ENCODE data around the gene SLCO4A1.

The SLCO4A1 gene

GRCh38 chr20:62642051-62642665, at the start of gene SLCO4A1:
Gene SLCO4A1, plus strand, starts transcription at chr20:62642503. Its CDS starts 13,952 bp downstream, at chr20:62656455.
- DNase-seq = peak; percentile 88 to 89

- no peak for DNase-seq
These were observed 49.7 kb upstream of the SLCO4A1 start for GRCh38 chr20:62592506-62593177.

- DNase-seq = no peak
These were observed 48.7 kb upstream of the SLCO4A1 start for GRCh38 chr20:62593616-62594015.

DNA sequence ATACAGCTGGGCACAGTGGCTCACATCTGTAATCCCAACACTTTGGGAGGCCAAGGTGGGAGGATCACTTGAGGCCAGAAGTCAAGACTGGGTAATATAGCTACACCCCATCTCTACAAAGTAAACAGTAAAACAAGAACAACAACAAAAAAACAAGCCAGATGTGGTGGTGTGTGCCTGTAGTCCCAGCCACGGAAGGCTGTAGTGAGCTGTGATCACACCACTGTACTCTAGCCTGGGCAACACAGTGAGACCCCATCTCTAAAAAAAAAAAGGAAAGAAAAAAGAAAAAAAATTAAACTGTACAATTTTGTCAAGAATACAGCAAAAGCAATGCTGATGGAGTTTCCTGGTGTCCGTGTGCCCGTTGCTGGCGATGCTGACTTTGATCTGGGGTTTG, 47.2 kb upstream of the SLCO4A1 start:
- DNase-seq = no peak

- DNase-seq = peak in 1 of 2 experiments; percentile 22
These were observed 46.8 kb upstream of the SLCO4A1 start for GRCh38 chr20:62595491-62595890.

DNA sequence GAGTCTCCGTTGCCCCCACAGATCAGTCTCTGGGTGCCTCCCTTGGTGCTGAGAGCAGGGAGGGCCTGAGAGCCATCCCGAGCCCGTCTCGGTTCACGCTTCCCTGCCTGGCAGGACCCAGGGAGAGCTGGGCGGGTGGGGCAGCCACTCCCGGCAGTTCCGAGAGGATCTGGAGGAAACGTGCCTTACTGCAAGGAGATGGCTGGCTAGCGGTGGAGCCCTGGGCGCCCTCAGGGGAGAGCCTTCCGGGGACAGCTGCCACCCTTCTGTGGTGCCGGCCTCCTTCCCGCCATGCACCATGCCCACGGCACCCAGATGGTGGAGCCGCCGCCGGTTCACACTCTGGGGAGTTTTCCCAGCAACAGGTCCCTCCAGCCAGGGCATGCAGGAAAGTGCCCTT, 45.8 kb upstream of the SLCO4A1 start:
- DNase-seq = no peak

- DNase-seq = no peak
These were observed 45.4 kb upstream of the SLCO4A1 start for GRCh38 chr20:62596921-62597320.

- DNase-seq = no peak
These were observed 44.7 kb upstream of the SLCO4A1 start for GRCh38 chr20:62597416-62598115.

DNA sequence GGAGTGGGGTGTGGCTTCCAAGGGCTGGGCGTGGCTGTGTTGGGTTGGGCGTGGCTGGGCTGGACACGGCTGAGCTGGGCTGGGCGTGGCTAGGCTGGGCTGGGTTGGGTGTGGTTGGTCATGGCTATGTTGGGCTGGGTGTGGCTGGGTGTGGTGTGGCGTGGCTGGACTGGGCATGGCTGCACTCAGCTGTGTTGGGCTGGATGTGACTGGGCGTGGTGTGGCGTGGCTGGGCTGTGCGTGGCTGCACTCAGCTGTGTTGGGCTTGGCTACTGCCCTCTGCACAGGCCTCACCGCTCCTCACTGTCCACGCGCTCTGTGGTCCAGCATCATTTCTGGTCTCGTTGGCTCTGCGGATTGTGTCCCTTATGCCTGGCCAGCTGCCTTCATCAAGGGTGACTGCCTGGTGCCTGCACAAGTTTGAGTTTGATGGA, 43.5 kb upstream of the SLCO4A1 start:
- no peak for DNase-seq

DNA sequence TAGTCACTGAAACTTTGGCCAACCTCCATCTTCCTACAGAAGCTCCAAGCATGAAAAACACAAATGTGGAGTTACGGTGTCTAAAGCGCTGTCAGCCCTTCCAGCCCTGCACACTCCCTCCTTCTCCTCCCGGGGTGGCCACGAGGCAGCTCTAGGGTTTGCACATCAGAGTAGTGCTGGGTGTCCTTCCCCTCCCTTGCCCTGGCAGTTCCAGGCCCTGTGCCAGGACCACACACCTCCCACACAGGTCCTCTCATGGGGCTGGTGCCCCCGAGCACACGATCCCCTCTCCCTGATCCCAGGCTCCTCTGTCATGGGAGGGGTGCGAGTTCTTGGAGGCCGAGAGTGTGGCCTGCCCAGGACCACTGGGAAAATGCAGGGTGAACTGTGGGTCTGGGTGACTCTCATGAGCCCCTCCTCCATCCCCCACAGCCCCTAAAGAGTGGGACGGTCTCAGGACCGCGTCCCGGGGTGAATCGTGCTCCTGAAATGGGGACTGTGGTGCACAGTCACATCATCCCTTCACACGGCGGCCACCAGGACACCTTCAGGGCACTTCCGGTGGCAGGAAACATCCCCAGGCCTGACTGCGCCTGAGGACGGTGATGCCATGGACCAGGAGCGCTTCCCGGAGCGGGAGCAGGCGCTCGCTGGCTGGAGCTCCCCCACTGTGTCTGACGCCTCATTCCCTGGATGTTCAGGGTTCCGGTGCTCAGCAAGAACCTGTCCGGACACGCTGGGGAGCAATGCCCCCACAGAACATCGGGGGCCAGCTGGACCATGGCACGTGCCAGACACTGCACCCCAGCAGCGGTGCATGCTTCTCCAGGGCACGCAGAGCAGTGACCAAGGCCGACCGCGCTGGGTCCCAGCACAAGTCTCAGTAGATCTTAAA, 42.8 kb upstream of the SLCO4A1 start:
- DNase-seq = no peak

GRCh38 chr20:62601172-62601571, 41.1 kb upstream of the SLCO4A1 start:
- DNase-seq = no peak

GRCh38 chr20:62601714-62602113, 40.6 kb upstream of the SLCO4A1 start:
- DNase-seq = no peak

DNA sequence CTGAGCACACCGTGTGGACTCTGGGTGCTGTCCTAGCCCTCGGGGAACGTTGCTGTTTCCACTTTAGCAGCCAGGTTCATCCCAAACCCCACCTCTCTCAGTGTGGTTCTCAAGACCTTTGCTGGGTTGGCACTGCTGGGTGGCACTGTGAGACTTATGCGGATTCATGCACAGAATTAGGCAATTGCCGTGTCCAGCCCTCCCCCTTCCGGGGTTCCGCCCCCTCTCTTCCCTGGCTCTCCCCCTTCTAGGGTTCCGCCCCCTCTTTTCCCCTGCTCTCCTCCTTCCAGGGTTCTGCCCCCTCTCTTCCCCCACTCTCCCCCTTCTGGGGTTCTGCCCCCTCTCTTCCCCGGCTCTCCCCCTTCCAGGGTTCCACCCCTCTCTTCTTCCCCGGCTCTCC, 39.8 kb upstream of the SLCO4A1 start:
- DNase-seq = peak in 1 of 2 experiments; percentile 26

GRCh38 chr20:62603021-62603906, 39.0 kb upstream of the SLCO4A1 start:
- DNase-seq = peak in 1 of 2 experiments; percentile 13

GRCh38 chr20:62603907-62604785, 38.2 kb upstream of the SLCO4A1 start:
- DNase-seq = no peak

DNA sequence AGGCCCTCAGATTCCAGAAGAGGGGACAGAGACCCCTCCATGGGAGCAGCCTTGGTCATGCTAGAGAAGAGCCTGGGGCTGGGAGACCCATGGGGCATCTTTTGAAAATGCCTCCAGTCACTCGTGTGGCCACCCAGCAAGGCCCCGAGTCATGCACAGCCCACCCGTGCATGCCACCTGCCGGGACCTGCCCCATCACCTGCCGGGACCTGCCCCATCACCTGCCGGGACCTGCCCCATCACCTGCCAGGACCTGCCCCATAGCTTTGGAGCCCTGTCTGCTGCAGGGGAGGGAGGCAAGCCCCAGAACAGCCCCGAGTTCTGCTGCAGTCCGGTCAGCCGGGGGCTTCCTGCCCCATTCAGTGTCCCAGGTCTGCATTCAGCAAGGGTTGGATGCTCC, 37.5 kb upstream of the SLCO4A1 start:
- no peak for DNase-seq

DNA sequence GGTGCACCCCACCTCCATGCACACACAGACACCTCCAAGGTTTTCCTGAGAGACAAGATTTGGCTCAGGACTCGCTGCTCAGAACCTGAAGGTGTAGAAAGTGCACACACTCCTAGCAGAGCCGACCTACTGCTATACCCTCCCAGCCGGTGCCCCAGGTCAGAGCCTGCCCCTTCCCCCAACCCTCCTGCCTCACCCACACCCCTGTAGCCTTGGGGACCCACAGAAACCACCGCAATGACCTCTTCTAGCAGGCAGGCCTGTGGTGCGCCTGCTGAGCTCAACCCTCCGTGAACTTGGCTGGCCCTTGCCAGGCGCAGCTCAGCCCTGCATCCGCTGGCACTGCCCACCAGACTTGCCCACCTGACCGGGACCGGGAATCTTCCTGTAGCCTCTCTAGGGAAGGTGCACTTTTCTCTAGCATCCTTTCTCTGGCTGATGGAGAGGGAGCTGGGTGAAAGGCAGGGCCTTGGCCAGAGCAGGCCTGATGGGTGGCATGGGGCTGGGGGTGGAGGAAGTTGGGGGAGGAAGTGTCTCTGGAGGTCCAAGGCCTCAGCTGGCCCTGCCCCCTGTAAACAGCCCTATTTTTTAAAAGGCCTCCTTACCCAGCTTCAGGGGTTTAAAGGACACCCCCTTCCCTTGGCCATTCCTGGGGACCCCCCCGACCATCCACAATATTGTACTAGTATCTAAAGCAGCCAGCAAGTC, 36.9 kb upstream of the SLCO4A1 start:
- no peak for DNase-seq

DNA sequence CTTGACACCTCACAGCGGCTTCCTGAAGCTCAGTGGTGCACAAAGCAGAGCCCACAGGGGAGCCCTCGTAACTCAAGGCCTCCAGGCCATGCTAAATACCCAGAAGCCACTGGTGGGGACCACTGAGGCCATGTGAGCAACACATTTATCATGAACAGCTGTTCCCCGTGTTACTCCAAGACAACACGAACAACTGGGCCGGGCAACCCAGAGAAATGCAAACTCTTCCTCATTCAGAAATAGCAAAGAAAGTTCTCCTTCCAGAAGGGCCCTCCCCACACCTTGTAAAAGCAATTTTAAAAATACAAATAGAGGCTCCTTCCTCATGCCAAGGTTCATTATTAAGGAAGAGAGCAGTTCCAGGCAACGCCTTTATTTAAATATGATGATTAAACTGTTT, 36.3 kb upstream of the SLCO4A1 start:
- DNase-seq = no peak

- no peak for DNase-seq
These were observed 35.6 kb upstream of the SLCO4A1 start for GRCh38 chr20:62606551-62607201.

All from stimulated activated CD4-positive, alpha-beta T cell treated with anti-CD3 and anti-CD28 coated beads, Interleukin-4, amount 100 ng/mL, for 4 hours (primary cell).